A549 (cell line): ENCODE data around the gene SCUBE1.

Experiments
- HDAC2 ChIP-seq: fragments of 200-600 bp; sonication (generic); IDR thresholded peaks from 2 replicates; pipeline ENCODE4 v1.6.1; 2016
- NPAS2 ChIP-seq: fragments of 250-450 bp; sonication (Bioruptor Pico); IDR thresholded peaks from 2 replicates; pipeline ENCODE4 v1.8.0; 2022; ENCODE audit warnings: mild to moderate bottlenecking, moderate library complexity, borderline replicate concordance
- POLR2A ChIP-seq: IDR thresholded peaks from 2 replicates; pipeline ENCODE4 v1.6.1; 2012; ENCODE audit warnings: mild to moderate bottlenecking, low read length

DNA sequence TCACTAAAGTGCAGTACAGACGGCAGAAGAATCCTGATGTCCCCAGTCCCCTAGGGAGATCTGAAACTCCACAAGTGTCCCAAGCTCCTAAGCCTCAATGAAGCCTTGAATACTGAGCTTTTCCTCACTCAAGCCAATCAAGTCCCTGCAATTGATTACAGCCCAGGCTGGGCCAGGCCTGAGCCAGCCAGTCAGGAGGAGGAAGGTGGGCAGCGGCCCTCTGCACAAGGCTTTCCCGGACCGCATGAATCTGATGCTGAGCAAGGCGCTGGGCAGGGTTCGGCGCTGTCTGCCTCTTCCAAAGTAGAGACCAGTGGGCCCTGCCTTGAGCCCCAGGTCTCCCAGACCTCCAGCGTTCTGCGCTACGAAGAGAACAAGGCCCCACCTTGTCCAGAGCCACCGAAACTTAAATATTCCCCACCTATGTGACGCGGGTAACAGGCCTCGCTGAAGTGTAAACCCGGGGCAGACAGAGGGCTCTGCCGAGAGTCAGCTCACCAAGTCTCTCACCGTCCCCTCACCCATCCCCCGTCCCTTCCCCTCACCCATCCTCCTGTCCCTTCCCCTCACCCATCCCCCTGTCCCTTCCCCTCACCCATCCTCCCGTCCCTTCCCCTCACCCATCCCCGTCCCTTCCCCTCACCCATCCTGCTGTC lies 63.2 kb downstream of the SCUBE1 start:
- TF ChIP-seq POLR2A (no peak), HDAC2 (no peak), NPAS2 (no peak)
